Measurements from ENCODE around the gene GNPTG. TPM values are rescaled to one million over a fixed set of nuclear protein-coding genes. Genes with fewer than 3 reads are reported as not detected.
"Not testable (repeated sequence)": the region's sequence is repeated elsewhere in the genome, so short reads cannot be mapped to it uniquely, and the experiment has no call there.

Gene GNPTG
- total RNA-seq, 2 donors from 2014 or later = 57.6 to 61.8 TPM

DNA sequence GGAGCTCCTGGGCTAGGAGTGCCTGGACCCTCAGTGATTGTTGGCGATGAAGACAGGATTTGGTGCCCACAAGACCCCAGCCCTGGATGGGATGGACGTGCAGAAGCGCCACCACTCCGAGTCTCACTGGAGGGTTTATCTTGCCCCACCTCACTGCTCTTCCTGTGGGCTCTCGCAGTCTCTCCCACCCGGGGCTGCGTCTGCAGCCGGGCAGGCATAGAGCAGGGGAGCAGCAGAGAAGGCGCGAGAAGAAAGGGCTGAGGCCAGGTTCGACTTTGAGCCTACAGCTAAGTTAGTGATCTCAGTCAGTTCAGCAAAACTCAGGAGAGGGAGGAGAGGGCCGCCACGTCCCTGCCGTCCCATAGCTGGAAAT, 35.7 kb upstream of the GNPTG start:
- intact Hi-C loops (cut with DNase I, micrococcal nuclease) = no loop called here
- ATAC-seq = no peak

GRCh38 chr16:1317479-1318267, 34.1 kb upstream of the GNPTG start:
- DNase-seq (no peak), ATAC-seq (peak; percentile 3)
- intact Hi-C loops (cut with DNase I, micrococcal nuclease) = no loop called here

More for the DNA sequence above, 35.7 kb upstream of the GNPTG start:
- no peak for DNase-seq

GRCh38 chr16:1318268-1318545, 33.5 kb upstream of the GNPTG start:
- DNase-seq = no peak
- intact Hi-C loops (cut with DNase I, micrococcal nuclease) = no loop called here
- no peak for ATAC-seq

GRCh38 chr16:1319041-1319440, 32.7 kb upstream of the GNPTG start:
- ATAC-seq (no peak), DNase-seq (no peak)
- intact Hi-C loops (cut with DNase I, micrococcal nuclease) = no loop called here

DNA sequence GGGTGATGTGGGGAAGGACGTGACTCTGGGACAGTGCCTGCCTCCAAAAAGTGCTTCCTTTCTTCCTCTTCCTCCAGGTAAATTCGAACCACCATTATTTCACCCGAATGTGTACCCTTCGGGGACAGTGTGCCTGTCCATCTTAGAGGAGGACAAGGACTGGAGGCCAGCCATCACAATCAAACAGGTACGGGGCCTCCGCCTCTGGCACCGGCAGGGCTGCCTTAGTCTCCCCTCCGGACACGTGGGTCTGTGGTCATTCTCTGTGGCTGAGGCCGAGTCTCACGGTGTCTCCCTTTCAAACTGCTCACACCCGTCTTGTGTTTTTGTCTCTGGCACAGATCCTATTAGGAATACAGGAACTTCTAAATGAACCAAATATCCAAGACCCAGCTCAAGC, 31.6 kb upstream of the GNPTG start:
- intact Hi-C loops (cut with DNase I, micrococcal nuclease) = no loop called here

GRCh38 chr16:1320658-1321240, 31.0 kb upstream of the GNPTG start:
- DNase-seq (no peak), ATAC-seq (no peak)
- intact Hi-C loops (cut with DNase I, micrococcal nuclease) = no loop called here

More for the DNA sequence above, 31.6 kb upstream of the GNPTG start:
- ATAC-seq = no peak
- no peak for DNase-seq

DNA sequence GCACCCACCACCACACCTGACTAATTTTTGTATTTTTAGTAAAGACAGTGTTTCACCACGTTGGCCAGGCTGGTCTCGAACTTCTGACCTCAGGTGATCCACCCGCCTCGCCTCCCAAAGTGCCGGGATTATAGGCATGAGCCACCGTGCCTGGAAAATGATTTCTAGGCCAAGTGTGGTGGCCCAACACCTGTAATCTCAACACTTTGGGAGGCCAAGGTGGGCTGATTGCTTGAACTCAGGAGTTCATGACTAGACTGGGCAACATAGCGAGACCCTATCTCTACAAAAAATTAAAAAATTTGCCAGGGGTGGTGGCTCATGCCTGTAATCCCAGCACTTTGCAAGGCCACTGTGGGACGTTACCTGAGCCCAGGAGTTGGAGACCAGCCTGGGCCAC, 29.3 kb upstream of the GNPTG start:
- intact Hi-C loops (cut with DNase I, micrococcal nuclease) = no loop called here
- no peak for ATAC-seq
- DNase-seq = no peak

GRCh38 chr16:1323296-1324239, 28.2 kb upstream of the GNPTG start:
- intact Hi-C loops (cut with DNase I, micrococcal nuclease) = no loop called here
- no peak for DNase-seq
- ATAC-seq = no peak

DNA sequence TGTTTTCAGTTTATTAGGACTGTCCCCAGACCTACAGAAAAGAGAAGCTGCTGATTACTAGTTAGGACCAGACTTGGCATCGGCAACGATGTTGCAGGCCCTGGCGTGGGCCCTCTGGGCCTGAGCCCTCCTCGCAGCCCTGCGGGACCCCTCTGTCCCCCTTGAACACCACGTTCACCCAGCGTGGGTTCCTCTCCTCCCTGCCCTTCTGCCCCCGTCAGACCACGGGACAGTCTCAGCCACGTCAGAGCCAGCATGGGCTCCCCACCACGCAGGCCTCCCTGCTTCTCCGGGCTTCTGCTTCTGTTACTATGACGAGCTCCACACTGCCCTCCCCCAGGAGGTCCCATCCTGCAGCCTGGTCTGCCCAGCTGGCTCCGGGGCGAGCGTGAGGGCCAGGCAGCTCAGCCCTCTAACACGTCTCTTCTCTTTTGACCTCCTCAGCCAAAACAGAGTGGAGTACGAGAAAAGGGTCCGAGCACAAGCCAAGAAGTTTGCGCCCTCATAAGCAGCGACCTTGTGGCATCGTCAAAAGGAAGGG, 27.4 kb upstream of the GNPTG start:
- no peak for ATAC-seq
- intact Hi-C loops (cut with DNase I, micrococcal nuclease) = no loop called here
- no peak for DNase-seq

- no peak for DNase-seq
- ATAC-seq = peak; percentile 3
- intact Hi-C loops (cut with DNase I, micrococcal nuclease) = no loop called here
Observed at GRCh38 chr16:1325261-1325660, 26.5 kb upstream of the GNPTG start.

DNA sequence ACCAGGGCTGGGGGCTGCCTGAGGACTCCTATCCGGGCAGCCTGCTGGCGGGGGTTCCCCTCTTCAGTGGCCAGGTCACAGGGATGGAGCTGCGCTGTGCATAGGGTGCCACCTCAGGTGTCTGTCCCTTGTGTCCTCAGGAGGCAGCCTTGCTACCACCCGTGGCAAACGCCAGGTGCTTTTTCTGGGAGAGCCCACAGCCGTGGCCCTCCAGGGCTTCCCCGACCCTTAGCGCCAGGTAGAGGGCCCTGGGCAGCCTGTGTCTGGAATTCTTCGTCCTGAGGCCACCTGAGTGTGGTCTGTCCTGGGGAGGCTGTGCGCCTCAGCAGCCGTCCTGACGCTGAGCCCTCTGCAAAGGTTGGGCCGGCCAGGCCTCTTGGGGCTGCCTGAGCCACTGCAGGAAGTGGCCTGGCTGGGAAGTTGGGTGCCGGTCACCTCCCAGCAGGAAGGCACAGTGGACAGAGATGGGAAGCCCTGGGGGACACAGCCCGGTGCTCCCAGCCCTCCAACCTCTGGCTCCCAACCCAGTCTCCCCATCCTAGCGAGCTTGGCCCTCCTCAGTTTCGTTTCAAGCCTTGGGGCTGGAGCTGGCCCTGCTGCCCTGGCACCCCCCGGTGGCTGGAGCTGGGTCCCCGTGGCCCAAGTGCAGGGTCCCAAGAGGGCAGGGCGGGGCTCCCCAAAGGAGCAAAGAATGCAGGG, 25.9 kb upstream of the GNPTG start:
- DNase-seq = no peak
- intact Hi-C loops (cut with DNase I, micrococcal nuclease) = no loop called here
- peak; percentile 24 for ATAC-seq

DNA sequence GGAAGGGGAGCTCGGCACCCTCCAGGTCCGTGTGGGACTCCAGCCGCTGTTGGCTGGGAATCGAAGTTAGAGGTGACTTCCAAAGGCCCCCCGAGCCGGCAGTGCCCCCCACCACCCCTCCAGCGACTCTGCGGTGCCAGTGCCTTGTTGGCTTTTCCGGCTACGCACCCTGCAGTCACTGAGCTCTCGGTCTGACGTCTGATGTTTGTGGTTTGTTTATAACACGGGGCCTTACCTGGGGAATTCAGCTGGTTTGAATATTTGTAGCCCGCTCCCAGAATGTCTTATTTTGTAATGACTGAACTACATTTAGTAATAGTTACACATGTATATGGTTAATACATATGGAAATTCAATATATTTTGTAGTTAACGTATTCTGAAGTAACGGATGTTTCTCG, 25.3 kb upstream of the GNPTG start:
- ATAC-seq = no peak
- no peak for DNase-seq

GRCh38 chr16:1326946-1327618, 24.6 kb upstream of the GNPTG start:
- intact Hi-C loops (cut with DNase I, micrococcal nuclease) = no loop called here
- ATAC-seq (no peak), DNase-seq (no peak)

More for the DNA sequence above, 25.3 kb upstream of the GNPTG start:
- intact Hi-C loops (cut with DNase I, micrococcal nuclease) = no loop called here

- intact Hi-C loops (cut with DNase I, micrococcal nuclease) = no loop called here
- DNase-seq (no peak), ATAC-seq (no peak)
Observed at GRCh38 chr16:1327619-1327947, 24.1 kb upstream of the GNPTG start.

DNA sequence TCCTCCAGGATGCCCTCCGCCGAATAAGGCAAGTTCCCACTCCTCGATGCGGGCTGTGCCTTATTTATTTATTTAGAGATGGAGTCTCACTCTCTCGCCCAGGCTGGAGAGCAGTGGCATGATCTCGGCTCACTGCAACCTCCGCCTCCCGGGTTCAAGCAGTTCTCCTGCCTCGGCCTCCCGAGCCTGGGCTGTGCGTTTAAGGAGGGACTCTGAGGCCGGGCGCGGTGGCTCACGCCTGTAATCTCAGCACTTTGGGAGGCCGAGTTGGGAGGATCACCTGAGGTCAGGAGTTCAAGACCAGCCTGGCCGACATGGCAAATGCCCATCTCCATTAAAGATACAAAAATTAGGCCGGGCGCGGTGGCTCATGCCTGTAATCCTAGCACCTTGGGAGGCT, 23.6 kb upstream of the GNPTG start:
- DNase-seq; ATAC-seq; intact Hi-C loops (cut with DNase I, micrococcal nuclease): not testable (repeated sequence)

- ATAC-seq; intact Hi-C loops (cut with DNase I, micrococcal nuclease); DNase-seq: not testable (repeated sequence)
Observed at GRCh38 chr16:1328961-1329360, 22.8 kb upstream of the GNPTG start.

DNA sequence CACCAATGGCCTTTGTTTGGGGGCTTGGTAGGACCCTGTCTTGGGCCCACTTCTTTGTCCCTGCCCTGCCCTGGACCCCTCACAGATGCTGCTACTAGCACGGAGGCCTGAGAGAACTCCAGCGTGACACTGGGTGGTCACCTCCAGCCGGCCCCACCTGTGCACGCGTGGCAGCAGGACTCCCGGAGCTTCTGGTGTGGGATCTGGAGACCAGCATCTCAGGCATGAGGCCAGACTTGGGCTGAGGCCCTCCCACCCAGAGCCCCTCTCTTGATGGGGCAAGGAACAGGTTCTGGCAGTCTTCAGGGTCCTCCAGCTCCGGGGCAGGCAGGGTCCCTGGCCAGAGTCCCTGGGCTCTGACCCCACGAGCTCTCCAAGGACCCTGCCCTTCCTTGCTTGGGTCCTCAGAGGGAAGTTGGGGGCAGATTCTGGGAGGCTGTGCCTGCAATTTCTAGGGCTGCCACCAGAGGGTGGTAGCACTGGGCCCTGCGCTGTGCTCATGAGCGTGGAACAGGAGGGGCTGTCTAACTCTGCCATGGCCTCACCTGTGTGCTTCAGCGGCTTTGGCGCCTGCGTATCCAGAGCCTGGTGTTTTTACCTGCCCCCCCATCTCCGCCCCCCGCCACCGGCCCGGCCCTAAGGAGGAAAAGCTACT, 21.3 kb upstream of the GNPTG start:
- ATAC-seq = no peak

More for the DNA sequence above, 21.3 kb upstream of the GNPTG start:
- intact Hi-C loops (cut with DNase I, micrococcal nuclease) = no loop called here
- no peak for DNase-seq
